Activated naive CD4-positive, alpha-beta T cell (primary cell): Measurements from ENCODE around the gene TTYH1.

ENCODE experiments used
- DNase-seq, 4 experiments: peaks; one replicate each; lab custom pipeline; 2025; lab: John Stamatoyannopoulos, UW

TTYH1 gene

GRCh38 chr19:54424201-54424600, 8.9 kb downstream of the TTYH1 start:
- no peak for DNase-seq

GRCh38 chr19:54424660-54425381, 9.6 kb downstream of the TTYH1 start:
- no peak for DNase-seq

GRCh38 chr19:54425382-54425723, 10.1 kb downstream of the TTYH1 start:
- DNase-seq = no peak

GRCh38 chr19:54426291-54426931, 11.1 kb downstream of the TTYH1 start:
- DNase-seq = no peak

GRCh38 chr19:54427586-54427985, 12.3 kb downstream of the TTYH1 start:
- DNase-seq = no peak

- no peak for DNase-seq
Observed at GRCh38 chr19:54428323-54429175, 13.3 kb downstream of the TTYH1 start.

GRCh38 chr19:54429176-54429495, 13.9 kb downstream of the TTYH1 start:
- no peak for DNase-seq

GRCh38 chr19:54429545-54430227, 14.4 kb downstream of the TTYH1 start:
- no peak for DNase-seq

GRCh38 chr19:54430306-54431254, 15.3 kb downstream of the TTYH1 start:
- peak in 2 of 4 experiments; percentile 19 to 30 for DNase-seq

- no peak for DNase-seq
Observed at GRCh38 chr19:54431255-54431838, 16.1 kb downstream of the TTYH1 start.

GRCh38 chr19:54432144-54432738, 17.0 kb downstream of the TTYH1 start:
- no peak for DNase-seq

- no peak for DNase-seq
Observed at GRCh38 chr19:54433697-54434096, 18.4 kb downstream of the TTYH1 start.

GRCh38 chr19:54434112-54434872, 19.0 kb downstream of the TTYH1 start:
- DNase-seq = no peak

- no peak for DNase-seq
Observed at GRCh38 chr19:54434873-54435214, 19.6 kb downstream of the TTYH1 start.

GRCh38 chr19:54435551-54436016, 20.3 kb downstream of the TTYH1 start:
- no peak for DNase-seq

- no peak for DNase-seq
Observed at GRCh38 chr19:54436031-54436523, 20.8 kb downstream of the TTYH1 start.

- no peak for DNase-seq
Observed at GRCh38 chr19:54436628-54437252, 21.5 kb downstream of the TTYH1 start.

- DNase-seq = no peak
Observed at GRCh38 chr19:54439174-54439851, 24.0 kb downstream of the TTYH1 start.
